Measurements from ENCODE around the gene ANKS1B.

Gene ANKS1B

DNA sequence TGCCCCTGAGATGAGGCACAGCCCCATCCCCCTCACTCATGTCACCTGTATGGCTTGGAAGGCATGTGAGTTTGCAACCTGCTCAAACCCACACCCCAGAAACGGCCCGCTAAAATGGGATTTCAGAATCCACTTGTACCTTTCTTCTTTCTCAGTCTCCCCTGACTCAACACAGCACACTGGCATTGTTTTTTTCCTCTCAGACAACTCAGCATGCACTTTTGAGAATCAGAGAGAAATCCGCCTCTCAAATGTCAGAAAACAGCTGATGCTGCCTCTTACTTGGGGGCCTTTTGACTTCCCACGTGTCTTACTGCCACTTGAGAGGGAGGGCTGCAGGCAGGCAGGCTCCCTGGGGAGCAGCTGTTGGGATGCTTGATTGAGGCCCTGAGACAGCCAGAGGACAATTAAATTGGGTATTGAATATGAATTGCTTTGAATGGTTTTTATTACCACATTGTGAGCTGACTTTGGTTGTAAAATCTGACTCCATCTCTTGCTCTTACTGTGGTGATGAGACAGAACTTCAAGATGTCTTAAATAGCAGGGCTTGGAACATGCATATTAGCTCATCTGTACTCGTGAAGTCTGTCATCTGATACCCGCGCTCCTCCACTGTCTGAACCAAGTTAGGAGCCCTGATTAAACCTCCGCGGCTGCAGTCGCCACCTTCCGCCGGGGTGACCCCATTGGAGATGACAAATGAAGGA, 1243.0 kb downstream of the ANKS1B start:
- no peak for DNase-seq

DNA sequence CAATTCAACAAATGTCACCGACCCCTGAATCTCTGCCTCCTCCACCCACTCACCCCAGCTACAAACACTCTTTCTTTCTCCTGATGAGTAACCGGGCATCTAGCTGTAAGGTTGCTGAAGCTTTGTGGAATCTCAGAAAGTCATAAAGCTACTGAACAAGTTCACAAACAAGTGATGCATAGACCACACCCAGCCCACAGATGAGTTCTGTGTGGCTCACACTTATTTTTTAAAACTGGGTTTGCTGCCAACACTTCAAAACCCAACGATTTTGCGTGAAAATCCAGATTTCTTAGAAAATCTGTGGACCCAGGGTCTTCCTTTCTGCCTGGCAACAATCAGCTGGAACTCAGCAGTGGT, 1243.6 kb downstream of the ANKS1B start:
- DNase-seq = no peak

DNA sequence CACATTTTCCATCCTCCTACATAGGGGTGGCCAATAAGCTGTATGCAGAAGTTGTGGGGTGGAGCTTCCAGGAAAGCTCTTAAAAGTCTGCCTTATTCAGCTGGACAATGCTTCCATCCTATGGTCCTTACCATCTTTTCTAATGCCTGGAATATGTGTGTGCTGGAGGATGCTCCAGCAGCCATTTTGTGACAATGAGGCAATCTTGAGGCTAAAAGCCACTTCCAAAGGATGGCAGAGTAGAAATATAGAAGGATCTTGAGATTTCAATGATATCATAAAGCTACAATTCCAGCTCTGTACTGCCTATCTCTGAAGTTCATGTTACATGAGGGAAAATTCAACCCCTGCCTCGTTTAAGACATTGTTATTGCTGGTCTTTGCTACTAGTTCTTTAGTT, 1244.0 kb downstream of the ANKS1B start:
- no peak for DNase-seq

DNA sequence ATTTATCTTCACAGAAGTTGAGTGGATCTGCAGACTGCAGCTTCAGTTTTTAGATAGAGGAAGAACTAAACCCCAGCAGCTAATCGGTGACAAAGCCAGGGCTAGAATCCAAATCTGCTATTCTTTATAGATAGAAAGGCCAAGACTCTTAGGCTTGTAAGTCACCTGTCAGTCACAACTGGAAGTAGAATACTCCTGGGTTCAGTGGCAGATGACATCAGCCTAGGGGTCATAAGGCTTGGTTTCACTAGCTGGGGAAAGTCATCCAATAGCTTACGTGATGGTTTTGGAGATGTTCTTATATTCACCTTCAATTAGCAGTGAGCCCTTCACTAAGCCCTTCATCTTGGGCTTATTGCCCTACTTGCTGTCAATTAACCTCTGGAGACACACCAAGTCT, 1246.2 kb downstream of the ANKS1B start:
- DNase-seq = no peak

DNA sequence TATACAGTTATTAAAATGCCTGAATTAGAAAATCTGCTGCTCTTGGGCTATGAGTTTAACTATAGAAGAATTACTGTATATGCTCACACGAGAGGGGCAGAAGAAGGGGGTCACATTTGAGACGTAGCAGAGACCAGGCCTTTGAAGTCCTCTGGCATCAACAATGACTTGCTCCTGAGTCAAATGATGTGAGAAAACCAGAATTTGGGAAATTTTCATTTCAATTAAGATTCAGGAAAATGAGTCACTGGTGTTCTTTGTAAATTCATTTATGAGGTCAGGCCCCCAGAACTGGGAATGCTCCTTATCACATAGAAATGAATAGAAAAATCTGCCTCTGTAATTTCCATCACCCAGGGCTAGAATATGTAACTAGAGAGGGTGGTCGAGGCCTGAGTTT, 1246.7 kb downstream of the ANKS1B start:
- no peak for DNase-seq

DNA sequence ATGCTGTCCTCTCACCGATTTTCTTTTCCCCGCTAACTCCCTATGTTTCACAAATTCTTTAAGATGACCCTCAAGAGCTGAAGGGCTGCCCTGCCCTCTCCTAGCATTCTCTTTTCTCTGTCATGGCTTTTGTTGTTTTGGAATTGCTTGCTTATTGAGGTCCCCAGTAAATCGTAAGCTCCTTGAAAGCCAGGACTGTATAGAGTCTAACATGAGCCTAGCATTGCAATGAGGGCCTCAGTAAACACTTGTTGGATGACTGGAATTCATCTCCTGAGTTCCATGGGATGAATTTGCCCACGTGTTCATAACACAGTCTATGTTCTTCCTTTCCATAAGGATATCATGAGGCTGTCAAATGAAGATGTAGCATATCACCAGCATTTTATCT, 1247.4 kb downstream of the ANKS1B start:
- no peak for DNase-seq

DNA sequence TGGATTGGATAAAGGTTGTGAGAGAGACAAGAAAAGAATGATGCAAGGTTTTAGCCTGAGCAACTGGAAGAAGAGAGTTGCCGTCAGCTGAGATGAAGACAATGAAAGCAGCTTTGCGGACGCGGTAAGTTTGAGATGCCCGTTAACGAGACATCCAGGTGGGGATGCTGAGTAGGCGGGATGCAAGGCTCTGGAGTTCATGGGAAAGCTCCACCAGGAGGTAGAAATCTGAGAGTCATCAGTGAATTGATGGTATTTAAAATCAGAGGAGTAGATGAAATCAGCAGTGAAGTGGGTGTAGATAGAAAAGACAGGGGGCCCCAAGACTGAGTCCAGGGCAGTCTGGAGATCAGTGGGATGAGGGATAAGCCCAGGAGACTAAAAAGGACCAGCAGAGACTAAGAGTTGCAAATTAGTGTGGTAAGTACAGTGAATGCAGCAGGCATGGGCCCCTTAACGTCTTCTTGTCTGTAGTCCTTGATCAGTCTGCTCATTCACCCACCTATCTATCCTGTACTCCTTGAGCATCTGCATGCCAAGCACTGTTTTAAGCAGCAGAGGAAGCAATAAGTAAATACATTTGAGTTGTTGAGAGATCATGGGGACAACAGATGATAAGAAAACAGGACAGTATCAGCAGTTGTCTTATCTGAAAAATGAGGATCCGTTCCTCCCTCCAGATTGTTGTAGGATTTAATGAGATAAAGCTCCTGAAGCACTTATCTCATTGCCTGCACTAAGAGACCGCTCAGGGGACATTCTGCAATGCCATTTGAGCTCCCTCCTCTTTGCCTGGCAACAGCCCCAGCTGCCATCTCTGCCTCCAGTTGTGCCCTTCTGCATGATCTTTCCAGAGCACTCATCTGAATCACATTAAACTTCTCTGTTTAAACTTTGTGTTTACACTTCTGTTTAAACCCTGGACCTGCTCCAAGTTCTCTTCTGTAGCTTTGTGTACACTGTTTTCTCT, 1248.1 kb downstream of the ANKS1B start:
- DNase-seq = no peak

DNA sequence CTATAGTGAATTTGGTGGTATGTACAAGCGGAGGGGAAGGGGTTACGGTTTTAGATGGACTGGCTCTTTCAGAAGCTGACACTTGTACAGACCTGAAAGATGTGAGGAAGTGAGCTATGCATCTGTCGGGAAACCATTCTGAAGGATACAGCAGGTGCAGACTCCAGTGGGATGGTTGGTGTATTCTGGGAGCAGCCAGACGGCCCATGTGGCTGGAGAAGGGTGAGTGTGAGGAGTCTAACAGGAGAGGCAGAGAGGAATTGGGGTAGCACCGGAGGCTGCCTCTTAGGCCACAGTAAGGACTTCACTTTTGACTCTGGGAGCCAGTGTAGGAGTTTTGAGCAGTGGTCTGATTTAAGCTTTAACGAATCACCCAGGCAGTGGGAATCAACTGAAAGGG, 1248.9 kb downstream of the ANKS1B start:
- DNase-seq = peak in 1 of 4 experiments; percentile 11

DNA sequence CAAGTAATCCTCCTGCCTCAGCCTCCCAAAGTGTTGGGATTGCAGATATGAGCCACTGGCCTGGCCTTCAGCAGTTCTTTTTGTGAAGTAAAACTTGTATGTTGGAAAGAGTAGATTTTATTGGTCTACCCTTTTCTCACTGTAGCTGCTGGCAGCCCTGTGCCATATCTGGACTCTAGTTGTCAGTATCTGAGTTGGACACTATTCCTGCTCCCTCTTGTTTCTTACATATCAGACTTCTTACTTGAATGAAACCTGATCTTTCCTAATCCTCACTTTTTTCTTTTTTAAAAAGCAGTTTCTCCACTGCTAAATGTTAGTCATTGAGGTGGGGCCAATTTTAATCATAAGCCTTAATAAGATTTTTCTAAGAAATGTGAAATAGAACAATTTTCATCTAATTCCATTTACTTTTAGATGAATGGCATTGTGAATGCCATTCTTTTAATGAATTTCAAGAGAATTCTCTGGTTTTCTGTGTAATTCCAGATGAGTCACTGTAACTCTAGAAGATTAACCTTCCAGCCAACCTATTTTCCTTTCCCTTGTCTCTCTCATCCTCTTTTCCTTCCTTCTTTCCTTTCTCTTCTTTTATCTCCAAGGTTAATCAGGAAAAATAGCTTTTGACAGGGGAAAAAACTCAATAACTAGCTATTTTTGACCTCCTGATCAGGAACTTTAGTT, 1250.9 kb downstream of the ANKS1B start:
- DNase-seq = no peak

DNA sequence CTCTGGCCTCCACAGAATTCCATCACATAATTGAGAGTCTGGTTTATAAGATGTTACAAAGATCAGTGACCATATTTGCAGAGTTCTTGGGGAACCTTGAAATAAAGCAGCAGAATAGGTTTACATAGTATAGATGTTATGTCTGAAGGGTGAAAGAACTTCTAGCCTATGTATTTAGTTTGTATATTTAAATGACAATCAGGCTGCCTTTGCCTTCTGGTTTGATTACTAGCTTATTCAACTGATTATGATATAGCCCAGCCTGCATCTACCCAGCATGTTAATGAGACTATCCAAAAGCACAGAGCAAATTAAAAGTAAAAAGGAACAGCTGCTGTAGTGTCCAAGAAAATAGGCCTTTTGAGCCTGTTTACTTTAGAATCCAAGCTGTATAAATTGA, 1254.3 kb downstream of the ANKS1B start:
- DNase-seq = no peak

DNA sequence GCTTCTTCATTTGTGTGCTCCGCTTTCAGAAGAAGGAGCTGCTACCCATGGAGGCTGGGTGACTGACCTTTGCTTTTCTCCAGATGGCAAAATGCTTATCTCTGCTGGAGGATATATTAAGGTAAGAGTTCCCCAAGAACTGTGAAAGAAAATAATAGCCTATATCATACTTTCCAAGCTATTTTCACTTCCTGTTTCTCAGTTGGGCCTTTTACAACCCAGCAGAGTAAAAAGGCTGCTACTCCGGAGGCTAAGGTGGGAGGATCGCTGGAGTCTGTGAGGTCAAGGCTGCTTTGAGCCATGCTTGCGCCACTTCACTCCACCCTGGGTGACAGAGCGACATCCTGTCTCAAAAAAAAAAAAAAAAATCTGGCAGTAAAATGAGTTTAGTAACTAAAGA, 1257.5 kb downstream of the ANKS1B start:
- peak in 3 of 4 experiments; percentile 24 to 58 (median 51) for DNase-seq

DNA sequence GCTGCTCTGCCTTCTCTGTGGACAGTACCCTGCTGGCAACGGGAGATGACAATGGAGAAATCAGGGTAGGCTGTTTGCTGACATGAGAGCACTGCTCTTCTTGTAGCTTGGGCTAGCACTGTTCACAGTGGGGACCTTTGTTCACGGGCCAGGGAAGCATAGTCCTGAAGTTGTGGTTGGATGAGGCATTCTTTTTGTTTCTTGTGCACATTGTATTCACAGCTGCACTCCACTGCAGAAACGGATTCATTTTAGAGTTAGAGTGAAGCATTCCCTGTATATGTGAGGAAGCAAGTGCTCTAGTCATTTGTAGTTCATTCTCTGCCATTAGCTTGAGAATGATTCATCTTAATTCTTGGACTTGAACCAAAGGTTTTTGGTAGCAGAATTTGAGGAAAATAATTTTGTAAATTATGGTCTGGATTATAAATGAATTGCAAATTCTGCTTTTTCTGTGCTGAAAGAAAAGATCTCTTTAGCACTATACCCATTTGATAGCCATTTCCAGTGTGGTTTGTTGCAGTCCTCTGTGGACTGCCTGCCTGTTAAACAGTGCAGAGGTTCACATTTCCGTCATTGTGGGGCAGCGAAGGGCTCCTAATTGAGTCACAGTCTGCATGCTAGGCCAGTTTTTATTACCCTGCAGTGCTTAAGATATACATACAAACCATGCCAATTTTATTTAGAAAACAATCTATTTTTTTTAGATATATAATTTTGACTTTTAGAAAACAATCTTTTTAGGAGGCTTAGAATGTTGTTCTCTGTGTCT, 1259.1 kb downstream of the ANKS1B start:
- DNase-seq = peak; percentile 33 to 43 (median 39)

DNA sequence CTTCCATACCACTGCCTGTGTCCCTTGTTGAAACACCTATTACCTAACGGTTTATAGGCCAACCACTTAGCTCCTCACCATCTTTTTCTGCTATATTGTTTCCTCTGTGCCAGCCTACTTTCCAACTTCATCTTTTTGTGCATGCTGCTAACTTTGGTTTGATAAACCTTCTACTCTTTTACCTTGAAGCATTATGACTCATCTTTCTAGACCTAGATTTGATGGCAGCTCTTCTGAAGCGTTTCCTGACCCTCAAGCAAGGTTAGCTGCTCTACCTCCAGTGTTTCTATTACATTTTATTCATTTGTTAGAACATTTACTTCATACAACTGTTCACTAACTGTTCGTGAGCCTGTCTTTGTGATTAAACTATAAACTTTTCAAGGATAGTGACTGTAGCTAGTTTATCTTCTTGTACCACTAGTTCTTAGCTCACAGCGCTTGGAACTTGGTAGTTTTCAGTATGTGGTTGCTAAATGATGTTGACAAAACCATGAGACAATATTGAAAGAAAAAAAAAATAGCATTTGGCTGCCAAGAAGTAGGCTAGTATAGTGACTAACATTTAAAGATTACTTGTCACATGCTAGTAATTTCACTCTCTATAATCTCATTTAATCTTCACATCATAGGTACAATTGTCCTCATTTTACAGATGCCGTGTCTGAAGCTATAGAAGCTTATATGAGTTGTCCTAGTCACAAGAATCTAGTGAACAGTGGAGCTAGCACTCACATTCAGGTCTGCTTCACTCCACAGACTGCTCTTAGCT, 1260.2 kb downstream of the ANKS1B start:
- no peak for DNase-seq

DNA sequence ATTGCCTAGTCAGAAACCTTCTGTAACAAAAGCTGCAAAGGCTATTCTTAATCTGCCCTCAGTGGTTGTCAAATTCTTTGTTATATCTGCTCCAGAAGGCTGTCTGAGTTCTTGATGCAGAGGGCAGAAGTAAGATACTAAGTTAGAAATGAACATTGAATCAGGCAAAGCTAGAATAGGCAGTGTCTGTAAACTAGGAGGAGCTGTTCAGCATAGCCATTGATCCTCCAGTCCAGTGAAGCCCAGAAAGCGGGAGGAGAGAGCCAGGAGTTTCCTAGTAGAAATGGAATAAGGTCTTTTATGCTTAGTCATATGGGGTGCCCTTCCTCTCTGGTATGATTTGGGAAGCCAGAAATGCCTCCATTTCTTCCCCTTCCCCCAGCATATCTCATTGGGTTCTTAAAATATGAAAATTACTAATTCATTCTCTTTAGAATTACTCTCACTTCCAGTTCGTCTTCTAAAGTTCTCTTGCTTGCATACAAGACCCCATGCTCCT, 1263.5 kb downstream of the ANKS1B start:
- peak in 3 of 4 experiments; percentile 14 to 43 (median 32) for DNase-seq

DNA sequence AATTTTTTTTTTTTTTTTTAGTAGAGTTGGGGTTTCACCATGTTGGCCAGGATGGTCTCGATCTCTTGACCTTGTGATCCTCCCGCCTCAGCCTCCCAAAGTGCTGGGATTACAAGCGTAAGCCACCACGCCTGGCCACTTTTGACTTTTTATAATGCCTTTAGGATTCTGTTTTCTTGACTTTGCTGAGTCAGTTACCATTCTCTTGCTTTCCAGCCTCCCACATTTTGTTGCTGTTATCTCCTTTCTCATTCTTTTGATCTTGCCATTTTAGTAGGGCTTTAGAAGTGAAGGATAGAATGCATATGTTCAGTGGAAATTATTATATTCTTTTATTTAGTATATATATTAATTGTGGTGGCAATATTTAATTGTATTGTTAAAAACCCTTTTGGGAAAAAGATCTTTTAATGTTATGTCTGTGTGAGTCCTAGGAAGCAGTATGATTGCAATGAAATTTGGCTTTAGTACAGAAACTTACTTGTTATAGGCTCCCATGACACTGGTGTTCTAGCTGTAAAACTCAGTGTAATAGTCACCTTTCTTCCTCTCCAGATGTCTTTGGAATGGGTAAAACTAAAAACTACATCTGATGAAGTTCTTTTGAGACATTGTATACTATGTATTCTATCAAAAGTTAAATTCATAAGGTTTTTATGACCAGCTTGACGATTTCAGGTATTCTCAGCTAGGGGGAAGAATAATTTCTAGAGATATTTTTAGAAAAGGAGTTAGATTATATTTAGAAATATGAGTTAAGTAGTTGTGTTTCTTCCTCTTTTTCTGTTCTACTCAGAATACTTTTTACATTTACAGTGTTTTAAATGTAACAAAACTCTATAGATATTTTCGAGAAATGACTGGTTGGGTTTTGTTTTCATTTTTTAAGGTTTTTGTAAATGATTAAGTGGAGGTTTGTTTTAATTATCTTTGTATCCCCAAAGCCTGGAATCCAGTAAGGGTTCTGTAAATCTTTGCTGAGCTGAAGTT, 1264.9 kb downstream of the ANKS1B start:
- peak in 2 of 4 experiments; percentile 2 to 23 for DNase-seq

DNA sequence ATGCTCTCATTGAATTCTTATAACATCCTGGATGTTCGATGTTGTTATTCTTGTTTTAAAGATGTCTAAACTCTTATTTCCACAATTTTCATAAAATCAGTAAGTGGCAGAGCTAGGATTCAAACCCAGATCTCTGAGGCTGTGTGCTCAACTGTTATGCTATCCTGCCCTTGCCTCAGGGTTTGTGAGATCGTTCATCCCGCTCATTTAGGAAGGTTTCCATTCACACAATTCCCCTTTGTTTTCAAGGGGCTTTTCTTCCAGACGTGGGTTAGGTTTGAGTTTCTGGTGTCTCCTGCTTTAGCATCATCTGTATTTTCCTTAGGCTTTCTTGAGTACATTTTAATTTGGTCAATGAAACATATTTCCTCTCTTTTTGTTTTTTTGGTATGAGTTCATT, 1270.3 kb downstream of the ANKS1B start:
- no peak for DNase-seq

DNA sequence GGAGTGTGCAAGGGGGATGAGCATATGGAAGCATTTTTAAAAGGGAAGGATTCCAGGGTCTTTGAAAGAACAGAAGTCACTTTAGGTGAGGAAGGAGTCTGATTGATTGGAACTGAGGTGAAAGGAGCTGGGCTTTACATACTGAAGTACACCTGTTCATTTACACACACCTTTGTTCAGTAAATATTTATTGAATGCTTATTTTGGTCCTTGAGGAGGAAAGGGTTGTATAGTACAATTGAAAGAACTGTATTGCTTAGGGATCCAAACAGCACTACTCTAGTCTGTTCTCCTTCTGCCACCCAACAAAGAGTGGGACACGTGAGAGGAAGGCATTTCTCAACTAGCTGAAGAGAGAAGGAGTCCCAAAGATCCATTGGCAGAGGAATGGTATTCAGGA, 1275.7 kb downstream of the ANKS1B start:
- DNase-seq = no peak

DNA sequence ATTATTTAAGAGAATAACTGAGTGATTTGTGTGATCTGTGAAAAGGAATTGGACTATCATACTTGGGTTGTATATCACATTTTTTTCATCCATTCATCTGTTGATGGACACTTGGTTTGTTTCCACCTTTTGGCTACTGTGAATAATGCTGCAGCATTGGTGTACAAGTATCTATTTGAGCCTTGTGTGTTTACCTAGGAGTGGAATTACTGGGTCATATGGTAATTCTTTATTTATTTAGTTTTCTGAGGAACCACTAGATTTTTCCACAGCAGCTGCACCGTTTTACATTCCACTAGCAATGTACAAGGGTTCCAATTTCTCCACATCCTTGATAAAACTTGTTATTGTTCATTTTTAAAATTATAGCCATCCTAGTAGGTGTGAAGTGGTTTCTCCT, 1283.6 kb downstream of the ANKS1B start:
- DNase-seq = no peak

DNA sequence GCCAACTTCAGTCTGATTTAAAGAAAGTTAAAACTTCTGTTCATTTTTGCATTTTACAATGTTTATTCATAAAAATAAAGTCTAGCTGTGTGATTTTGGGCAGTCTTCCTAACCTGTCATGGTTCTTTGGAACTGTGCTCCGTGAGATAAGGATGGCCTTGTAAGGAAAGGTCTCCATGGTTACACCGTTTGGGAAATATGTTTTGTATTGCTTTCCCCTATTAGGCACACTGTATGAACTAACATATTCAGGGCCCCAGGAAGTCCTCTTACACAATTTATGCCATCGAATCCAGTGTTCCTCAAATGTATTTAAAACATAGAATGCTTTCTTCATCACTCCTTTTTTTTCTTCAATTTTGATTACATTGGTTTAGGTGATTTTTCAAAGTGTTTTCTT, 1285.2 kb downstream of the ANKS1B start:
- peak; percentile 6 to 63 (median 45) for DNase-seq

Data from suppressor macrophage (primary cell).